Measurements from ENCODE around the gene CLDN19. TPM values are rescaled to one million over a fixed set of nuclear protein-coding genes. Genes with fewer than 3 reads are reported as not detected.
"Not testable (repeated sequence)": the region's sequence is repeated elsewhere in the genome, so short reads cannot be mapped to it uniquely, and the experiment has no call there.

CLDN19 gene
- total RNA-seq, 1 donor from 2014 or later = not detected

DNA sequence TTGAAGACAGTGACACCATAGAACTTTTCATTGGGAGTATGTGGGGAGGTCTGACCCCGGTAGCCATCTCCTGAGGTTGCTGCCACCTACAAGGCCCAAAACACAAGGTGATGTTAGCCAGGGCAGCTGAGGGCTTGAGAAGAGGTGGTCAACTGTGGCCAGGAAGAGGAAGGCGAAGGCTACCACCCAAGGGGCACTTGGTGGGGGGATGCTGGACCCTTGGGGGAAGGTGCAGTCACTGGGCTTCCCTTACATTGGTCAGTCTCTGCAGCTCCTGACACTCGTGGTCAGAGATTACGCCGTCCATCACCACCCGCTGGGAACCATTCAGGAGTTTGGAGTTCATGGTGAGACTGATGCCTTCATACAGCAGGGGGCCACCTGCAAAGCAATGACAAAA is 12.2 kb upstream of the CLDN19 start:
- no peaks in the 10 kb centered on the region for H3K27me3 Mint-ChIP-seq (ENCODE audit: low read depth)
- TF ChIP-seq CTCF (IDR thresholded peaks at IDR 0.05) = no peak
- H3K4me3 Mint-ChIP-seq (ENCODE audit: unreplicated experiment) = no peak overlapping the region
- H3K27ac Mint-ChIP-seq (ENCODE audit: unreplicated experiment) = no peak overlapping the region
- peaks cover 14% of the 10 kb centered on the region for H3K4me1 Mint-ChIP-seq (ENCODE audit: low read depth)
- H3K36me3 Mint-ChIP-seq (ENCODE audit: low read depth) = peaks cover 64% of the 10 kb centered on the region
- no peaks in the 10 kb centered on the region for H3K9me3 Mint-ChIP-seq (ENCODE audit: low read depth)
- no peak for DNase-seq (ENCODE audit: low spot score)

- not testable (repeated sequence) for H3K4me3 Mint-ChIP-seq (ENCODE audit: unreplicated experiment); DNase-seq (ENCODE audit: low spot score); H3K27ac Mint-ChIP-seq (ENCODE audit: unreplicated experiment); H3K4me1 Mint-ChIP-seq (ENCODE audit: low read depth); H3K9me3 Mint-ChIP-seq (ENCODE audit: low read depth); H3K27me3 Mint-ChIP-seq (ENCODE audit: low read depth)
- peaks cover 63% of the 10 kb centered on the region for H3K36me3 Mint-ChIP-seq (ENCODE audit: low read depth)
These were observed 11.6 kb upstream of the CLDN19 start for GRCh38 chr1:42751511-42752070.

DNA sequence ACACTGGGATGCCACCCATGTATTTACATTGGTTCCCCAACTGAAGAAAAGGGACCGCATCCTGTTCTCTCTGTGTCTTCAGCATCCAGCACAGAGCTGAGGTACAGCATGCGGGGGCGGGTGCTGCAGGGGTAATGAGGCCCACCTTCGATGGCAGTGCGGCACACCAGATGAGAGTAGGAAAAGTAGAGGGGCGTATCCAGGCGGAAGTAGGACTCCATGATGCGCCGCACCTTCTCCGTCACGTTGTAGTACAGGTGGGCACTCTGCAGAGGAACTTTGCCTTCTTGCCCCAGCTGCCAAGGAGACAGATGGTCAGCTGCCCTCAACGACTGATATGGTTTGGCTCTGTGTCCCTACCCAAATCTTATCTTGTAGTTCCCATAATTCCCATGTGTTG is 10.0 kb upstream of the CLDN19 start:
- no peak for TF ChIP-seq CTCF (IDR thresholded peaks at IDR 0.05)
- Mint-ChIP-seq H3K27ac (ENCODE audit: unreplicated experiment) (no peak overlapping the region), H3K27me3 (ENCODE audit: low read depth) (no peaks in the 10 kb centered on the region), H3K4me3 (ENCODE audit: unreplicated experiment) (no peak overlapping the region), H3K4me1 (ENCODE audit: low read depth) (peaks cover 10% of the 10 kb centered on the region), H3K36me3 (ENCODE audit: low read depth) (peaks cover 59% of the 10 kb centered on the region), H3K9me3 (ENCODE audit: low read depth) (no peaks in the 10 kb centered on the region)
- DNase-seq (ENCODE audit: low spot score) = no peak

DNA sequence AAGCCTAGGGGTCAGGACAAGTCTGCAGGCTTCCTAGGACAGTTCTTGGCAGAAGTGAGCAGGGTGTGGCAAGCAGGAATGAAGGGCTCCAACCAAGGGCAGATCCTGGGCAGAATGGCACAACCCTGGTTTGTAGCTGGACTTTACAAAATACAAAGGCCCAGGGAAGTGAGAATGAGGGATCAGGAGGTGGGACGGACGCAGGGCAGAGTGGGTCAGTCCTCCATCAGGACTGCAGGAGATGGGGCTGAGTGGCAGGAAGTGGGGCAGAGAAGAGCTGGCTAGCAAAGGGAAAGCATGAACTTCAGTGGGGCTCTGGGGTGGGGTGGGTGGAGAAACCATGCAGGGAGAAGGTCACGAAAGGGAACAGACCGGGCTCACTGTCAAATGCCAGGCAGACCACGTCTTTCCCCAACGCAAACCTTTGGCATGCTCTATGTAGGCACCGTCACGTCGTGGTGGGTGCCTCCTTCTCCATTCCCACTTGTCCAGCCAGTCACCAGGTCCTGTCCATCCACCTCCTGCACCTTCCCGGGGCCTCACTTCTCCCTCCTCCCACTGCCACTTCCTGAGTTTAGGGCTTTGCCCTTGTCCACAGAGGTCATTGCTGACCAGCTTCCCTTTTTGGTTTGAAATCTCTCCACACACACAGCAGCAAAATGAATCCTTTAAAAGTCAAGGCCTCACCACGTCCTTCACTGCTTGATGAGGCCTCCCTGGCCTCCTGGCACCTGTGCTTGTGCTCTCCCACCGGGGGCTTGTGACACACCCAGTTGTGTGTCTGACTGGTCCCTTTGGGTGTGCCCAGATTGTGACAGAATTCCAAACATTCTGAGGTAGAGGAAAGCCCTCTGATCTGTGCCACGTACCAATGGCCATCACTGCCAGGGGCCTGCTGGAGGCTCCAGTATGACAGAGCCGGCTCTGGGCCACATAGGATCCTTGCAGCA is 8.7 kb upstream of the CLDN19 start:
- no peak for TF ChIP-seq CTCF (IDR thresholded peaks at IDR 0.05)
- H3K27me3 Mint-ChIP-seq (ENCODE audit: low read depth) = no peaks in the 10 kb centered on the region
- H3K4me3 Mint-ChIP-seq (ENCODE audit: unreplicated experiment) = no peak overlapping the region
- H3K9me3 Mint-ChIP-seq (ENCODE audit: low read depth) = no peaks in the 10 kb centered on the region
- no peak for DNase-seq (ENCODE audit: low spot score)
- no peak overlapping the region for H3K27ac Mint-ChIP-seq (ENCODE audit: unreplicated experiment)
- H3K36me3 Mint-ChIP-seq (ENCODE audit: low read depth) = peaks cover 50% of the 10 kb centered on the region
- peaks cover 6% of the 10 kb centered on the region for H3K4me1 Mint-ChIP-seq (ENCODE audit: low read depth)

DNA sequence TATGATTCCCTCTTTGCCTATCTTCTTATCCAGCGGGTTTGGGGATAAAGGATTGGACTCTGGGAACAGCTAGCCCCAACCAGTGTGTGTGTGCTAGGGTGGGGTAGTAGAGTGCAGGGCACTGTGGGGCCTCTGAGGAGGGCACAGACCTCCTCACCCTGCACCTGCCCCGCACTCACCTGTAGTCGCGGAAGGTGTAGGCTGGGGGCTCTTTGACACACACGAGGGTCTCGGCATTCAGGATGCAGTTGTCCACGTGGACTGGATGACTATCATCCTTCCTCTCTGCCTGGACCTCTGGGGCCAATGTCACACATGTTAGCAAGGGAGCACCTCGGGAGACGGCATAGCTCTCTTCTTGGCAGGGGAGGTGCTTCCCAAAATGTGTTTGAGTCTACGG is 8.0 kb upstream of the CLDN19 start:
- H3K4me3 Mint-ChIP-seq (ENCODE audit: unreplicated experiment) = no peak overlapping the region
- peaks cover 45% of the 10 kb centered on the region for H3K36me3 Mint-ChIP-seq (ENCODE audit: low read depth)
- H3K27me3 Mint-ChIP-seq (ENCODE audit: low read depth) = no peaks in the 10 kb centered on the region
- no peaks in the 10 kb centered on the region for H3K9me3 Mint-ChIP-seq (ENCODE audit: low read depth)
- no peak for TF ChIP-seq CTCF (IDR thresholded peaks at IDR 0.05)
- peaks cover 9% of the 10 kb centered on the region for H3K4me1 Mint-ChIP-seq (ENCODE audit: low read depth)
- DNase-seq (ENCODE audit: low spot score) = no peak
- H3K27ac Mint-ChIP-seq (ENCODE audit: unreplicated experiment) = no peak overlapping the region

Data from chondrocyte (in vitro differentiated cells).